Measurements from ENCODE around the gene TPMT. TPM values are rescaled to one million over a fixed set of nuclear protein-coding genes. Genes with fewer than 3 reads are reported as not detected.

The TPMT gene
- total and polyA plus RNA-seq, 2 of the 13 experiments (the other 11 are each of a cell fraction or from before 2014, with no cell fraction given) = 11.1 to 22.8 TPM

GRCh38 chr6:18122128-18123093 lies 32.5 kb downstream of the TPMT start, which contains the start of gene NHLRC1 (continued):
- peak; percentile 85 for TF ChIP-seq ZNF142 (CRISPR knock-in tag; IDR thresholded peaks at IDR 0.05)
- TF ChIP-seq SAFB2 (CRISPR knock-in tag; IDR thresholded peaks at IDR 0.05; ENCODE audit: borderline replicate concordance, low read depth) = peak; percentile 97
- TF ChIP-seq, protein P1, sequence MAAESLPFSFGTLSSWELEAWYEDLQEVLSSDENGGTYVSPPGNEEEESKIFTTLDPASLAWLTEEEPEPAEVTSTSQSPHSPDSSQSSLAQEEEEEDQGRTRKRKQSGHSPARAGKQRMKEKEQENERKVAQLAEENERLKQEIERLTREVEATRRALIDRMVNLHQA (CRISPR knock-in tag; IDR thresholded peaks at IDR 0.05) = 0 out of 2 replicates have a peak, but pooled peaks have one; percentile 32
- TF ChIP-seq ZFP90 (CRISPR knock-in tag; IDR thresholded peaks at IDR 0.05; ENCODE audit: borderline replicate concordance) = peak; percentile 86; the same call in 1 of the 2 replicates
- TF ChIP-seq RCOR2 (CRISPR knock-in tag; IDR thresholded peaks at IDR 0.05) = peak; percentile 86
- peak; percentile 88 for TF ChIP-seq ARNTL (CRISPR knock-in tag; IDR thresholded peaks at IDR 0.05)
- TF ChIP-seq, protein P2, sequence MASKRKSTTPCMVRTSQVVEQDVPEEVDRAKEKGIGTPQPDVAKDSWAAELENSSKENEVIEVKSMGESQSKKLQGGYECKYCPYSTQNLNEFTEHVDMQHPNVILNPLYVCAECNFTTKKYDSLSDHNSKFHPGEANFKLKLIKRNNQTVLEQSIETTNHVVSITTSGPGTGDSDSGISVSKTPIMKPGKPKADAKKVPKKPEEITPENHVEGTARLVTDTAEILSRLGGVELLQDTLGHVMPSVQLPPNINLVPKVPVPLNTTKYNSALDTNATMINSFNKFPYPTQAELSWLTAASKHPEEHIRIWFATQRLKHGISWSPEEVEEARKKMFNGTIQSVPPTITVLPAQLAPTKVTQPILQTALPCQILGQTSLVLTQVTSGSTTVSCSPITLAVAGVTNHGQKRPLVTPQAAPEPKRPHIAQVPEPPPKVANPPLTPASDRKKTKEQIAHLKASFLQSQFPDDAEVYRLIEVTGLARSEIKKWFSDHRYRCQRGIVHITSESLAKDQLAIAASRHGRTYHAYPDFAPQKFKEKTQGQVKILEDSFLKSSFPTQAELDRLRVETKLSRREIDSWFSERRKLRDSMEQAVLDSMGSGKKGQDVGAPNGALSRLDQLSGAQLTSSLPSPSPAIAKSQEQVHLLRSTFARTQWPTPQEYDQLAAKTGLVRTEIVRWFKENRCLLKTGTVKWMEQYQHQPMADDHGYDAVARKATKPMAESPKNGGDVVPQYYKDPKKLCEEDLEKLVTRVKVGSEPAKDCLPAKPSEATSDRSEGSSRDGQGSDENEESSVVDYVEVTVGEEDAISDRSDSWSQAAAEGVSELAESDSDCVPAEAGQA (IDR thresholded peaks at IDR 0.05; ENCODE audit: low read depth) = peak; percentile 92
- TF ChIP-seq, protein P2 (CRISPR knock-in tag; IDR thresholded peaks at IDR 0.05; ENCODE audit: borderline replicate concordance) = no peak
- peak; percentile 96 for TF ChIP-seq ZBTB26 (CRISPR knock-in tag; IDR thresholded peaks at IDR 0.05; ENCODE audit: borderline replicate concordance)
- TF ChIP-seq ZNF224 (CRISPR knock-in tag; IDR thresholded peaks at IDR 0.05) = peak; percentile 96; the same call in 1 of the 2 replicates
- TF ChIP-seq NR3C1 (CRISPR knock-in tag; IDR thresholded peaks at IDR 0.05) = no peak
- TF ChIP-seq ZNF589 (CRISPR knock-in tag; conservative IDR thresholded peaks at IDR 0.05) = peak; percentile 99

Measured in HepG2 (cell line).